Hepatocyte (in vitro differentiated cells): ENCODE results near the gene CEBPE.

Source experiments
- CTCF ChIP-seq: fragments of 200-600 bp; sonication (generic); IDR thresholded peaks from 2 replicates; pipeline ENCODE4 v1.5.1; 2016; ENCODE audit warnings: antibody characterized with exemption, mild to moderate bottlenecking; ENCODE audit not compliant: poor library complexity
- EZH2 ChIP-seq: fragments of 200-600 bp; sonication (generic); IDR thresholded peaks from 2 replicates; pipeline ENCODE4 v1.6.1; 2016; ENCODE audit warnings: antibody characterized with exemption, mild to moderate bottlenecking, borderline replicate concordance
- EZH2phosphoT487 ChIP-seq: fragments of 200-600 bp; sonication (generic); IDR thresholded peaks from one replicate; pipeline ENCODE4 v1.6.1; 2018; ENCODE audit warnings: antibody characterized with exemption, mild to moderate bottlenecking, low read depth, moderate library complexity; ENCODE audit not compliant: unreplicated experiment, severe bottlenecking

- TF ChIP-seq CTCF (no peak), EZH2phosphoT487 (no peak), EZH2 (no peak)
Observed at GRCh38 chr14:23103581-23103980, 15.5 kb downstream of the CEBPE start.
